HG02588 (cell line): Measurements from ENCODE around the gene CCDC13.

Experiments
- ATAC-seq: cut with Tn5 transposase; IDR thresholded peaks from one replicate; pipeline ENCODE4 v1.9.1; 2021; ENCODE audit warnings: mild to moderate bottlenecking, moderate library complexity; ENCODE audit not compliant: unreplicated experiment

The CCDC13 gene

GRCh38 chr3:42799376-42799775, 26.3 kb upstream of the CCDC13 start:
- ATAC-seq, result no peak

GRCh38 chr3:42796332-42796885, 23.4 kb upstream of the CCDC13 start:
- no peak for ATAC-seq

- no peak for ATAC-seq
Observed at GRCh38 chr3:42795621-42796181, 22.6 kb upstream of the CCDC13 start.

GRCh38 chr3:42790714-42791229, 17.7 kb upstream of the CCDC13 start:
- no peak for ATAC-seq

- ATAC-seq, result no peak
Observed at GRCh38 chr3:42786631-42787030, 13.6 kb upstream of the CCDC13 start.

GRCh38 chr3:42786212-42786611, 13.2 kb upstream of the CCDC13 start:
- ATAC-seq, result no peak

GRCh38 chr3:42780892-42781700, 8.0 kb upstream of the CCDC13 start:
- ATAC-seq, result no peak

- ATAC-seq, result no peak
Observed at GRCh38 chr3:42780398-42780797, 7.3 kb upstream of the CCDC13 start.

GRCh38 chr3:42778644-42779043, 5.6 kb upstream of the CCDC13 start:
- ATAC-seq, result no peak

GRCh38 chr3:42773409-42773751, 327 bp upstream of the CCDC13 start:
- ATAC-seq, result no peak

GRCh38 chr3:42771271-42771670, 1.8 kb downstream of the CCDC13 start:
- ATAC-seq, result no peak

GRCh38 chr3:42769477-42770131, 3.4 kb downstream of the CCDC13 start:
- no peak for ATAC-seq

GRCh38 chr3:42764561-42765295, 8.3 kb downstream of the CCDC13 start:
- no peak for ATAC-seq

GRCh38 chr3:42764115-42764514, 8.9 kb downstream of the CCDC13 start:
- no peak for ATAC-seq

- ATAC-seq, result no peak
Observed at GRCh38 chr3:42763021-42763420, 10.0 kb downstream of the CCDC13 start.

GRCh38 chr3:42762046-42762724, 10.9 kb downstream of the CCDC13 start:
- no peak for ATAC-seq

GRCh38 chr3:42758126-42758525, 14.9 kb downstream of the CCDC13 start:
- no peak for ATAC-seq

- no peak for ATAC-seq
Observed at GRCh38 chr3:42756681-42757213, 16.3 kb downstream of the CCDC13 start.

GRCh38 chr3:42755681-42756578, 17.1 kb downstream of the CCDC13 start:
- no peak for ATAC-seq
